ENCODE measurements around the gene ABAT. TPM values are rescaled to one million over a fixed set of nuclear protein-coding genes. Genes with fewer than 3 reads are reported as not detected.

The ABAT gene
- total and polyA plus RNA-seq, 4 donors: 4.4 to 14.0 (median 7.1) TPM

GRCh38 chr16:8676737-8677375 is 2.4 kb downstream of the ABAT start:
- H3K9ac ChIP-seq (ENCODE audit: insufficient read depth in 1 of 2, low read length in 2 of 2): no peak overlapping the region
- ATAC-seq (ENCODE audit: insufficient read depth, low FRiP score) (no peak), DNase-seq (no peak)
- H3K4me3 ChIP-seq: no peak overlapping the region
- no peak overlapping the region for H3K27ac ChIP-seq (ENCODE audit: low read depth in 1 of 2, low read length in 1 of 2)
- no peaks in the 10 kb centered on the region for H3K36me3 ChIP-seq (ENCODE audit: control insufficient read depth in 4 of 4, insufficient read depth in 4 of 4, low read length in 4 of 4)
- peaks cover 0 to 7% (median 1%) of the 10 kb centered on the region in 4 donors for H3K9me3 ChIP-seq (ENCODE audit: control insufficient read depth in 4 of 4, insufficient read depth in 3 of 4, low read length in 3 of 4)
- 89 to 96% methylated on average over 7 of the region's 7 CpGs for whole genome bisulfite sequencing, 2 donors
- TF ChIP-seq CTCF (IDR thresholded peaks at IDR 0.05; ENCODE audit: control extremely low read depth, extremely low read depth): no peak
- H3K27me3 ChIP-seq (ENCODE audit: control insufficient read depth in 3 of 3, insufficient read depth in 3 of 3, low read length in 2 of 3): no peaks in the 10 kb centered on the region
- H3K4me1 ChIP-seq (ENCODE audit: control insufficient read depth in 5 of 5, insufficient read depth in 5 of 5, low read length in 5 of 5): peaks cover 0 to 16% (median 0%) of the 10 kb centered on the region in 5 donors

GRCh38 chr16:8677481-8677880 is 3.1 kb downstream of the ABAT start:
- Histone ChIP-seq H3K4me3 (no peak overlapping the region), H3K9ac (ENCODE audit: insufficient read depth in 1 of 2, low read length in 2 of 2) (no peak overlapping the region), H3K27ac (ENCODE audit: low read depth in 1 of 2, low read length in 1 of 2) (no peak overlapping the region), H3K36me3 (ENCODE audit: control insufficient read depth in 4 of 4, insufficient read depth in 4 of 4, low read length in 4 of 4) (no peaks in the 10 kb centered on the region), H3K27me3 (ENCODE audit: control insufficient read depth in 3 of 3, insufficient read depth in 3 of 3, low read length in 2 of 3) (no peaks in the 10 kb centered on the region), H3K9me3 (ENCODE audit: control insufficient read depth in 4 of 4, insufficient read depth in 3 of 4, low read length in 3 of 4) (peaks cover 0 to 7% (median 1%) of the 10 kb centered on the region in 4 donors), H3K4me1 (ENCODE audit: control insufficient read depth in 5 of 5, insufficient read depth in 5 of 5, low read length in 5 of 5) (peaks cover 0 to 16% (median 0%) of the 10 kb centered on the region in 5 donors)
- ATAC-seq (ENCODE audit: insufficient read depth, low FRiP score) (no peak), DNase-seq (no peak)
- WGBS, 2 donors: 93 to 97% methylated on average over 5 of the region's 5 CpGs
- no peak for TF ChIP-seq CTCF (IDR thresholded peaks at IDR 0.05; ENCODE audit: control extremely low read depth, extremely low read depth)

- H3K4me3 ChIP-seq: no peak overlapping the region
- no peaks in the 10 kb centered on the region for H3K27me3 ChIP-seq (ENCODE audit: control insufficient read depth in 3 of 3, insufficient read depth in 3 of 3, low read length in 2 of 3)
- DNase-seq (peak in 2 of 3 donors; percentile 6 to 19), ATAC-seq (ENCODE audit: insufficient read depth, low FRiP score) (no peak)
- WGBS, 2 donors: 89 to 90% methylated on average over 7 of the region's 7 CpGs
- peaks cover 0 to 16% (median 0%) of the 10 kb centered on the region in 5 donors for H3K4me1 ChIP-seq (ENCODE audit: control insufficient read depth in 5 of 5, insufficient read depth in 5 of 5, low read length in 5 of 5)
- no peak overlapping the region for H3K27ac ChIP-seq (ENCODE audit: low read depth in 1 of 2, low read length in 1 of 2)
- H3K9ac ChIP-seq (ENCODE audit: insufficient read depth in 1 of 2, low read length in 2 of 2): no peak overlapping the region
- H3K9me3 ChIP-seq (ENCODE audit: control insufficient read depth in 4 of 4, insufficient read depth in 3 of 4, low read length in 3 of 4): peaks cover 0 to 7% (median 1%) of the 10 kb centered on the region in 4 donors
- TF ChIP-seq CTCF (IDR thresholded peaks at IDR 0.05; ENCODE audit: control extremely low read depth, extremely low read depth): no peak
- no peaks in the 10 kb centered on the region for H3K36me3 ChIP-seq (ENCODE audit: control insufficient read depth in 4 of 4, insufficient read depth in 4 of 4, low read length in 4 of 4)
Observed at GRCh38 chr16:8678068-8678927, 3.9 kb downstream of the ABAT start.
